GM21737 (cell line): ENCODE data around the gene LRRC23.
A peak's percentile ranks its signal among the peaks of the same experiment; 100 is the strongest.
"Not testable (repeated sequence)": the region's sequence is repeated elsewhere in the genome, so short reads cannot be mapped to it uniquely, and the experiment has no call there.

Source experiments
- ATAC-seq: cut with Tn5 transposase; IDR thresholded peaks from one replicate; pipeline ENCODE4 v1.9.1; 2021; ENCODE audit warnings: mild to moderate bottlenecking, moderate library complexity; ENCODE audit not compliant: unreplicated experiment

The LRRC23 gene, protein sequence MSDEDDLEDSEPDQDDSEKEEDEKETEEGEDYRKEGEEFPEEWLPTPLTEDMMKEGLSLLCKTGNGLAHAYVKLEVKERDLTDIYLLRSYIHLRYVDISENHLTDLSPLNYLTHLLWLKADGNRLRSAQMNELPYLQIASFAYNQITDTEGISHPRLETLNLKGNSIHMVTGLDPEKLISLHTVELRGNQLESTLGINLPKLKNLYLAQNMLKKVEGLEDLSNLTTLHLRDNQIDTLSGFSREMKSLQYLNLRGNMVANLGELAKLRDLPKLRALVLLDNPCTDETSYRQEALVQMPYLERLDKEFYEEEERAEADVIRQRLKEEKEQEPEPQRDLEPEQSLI

DNA sequence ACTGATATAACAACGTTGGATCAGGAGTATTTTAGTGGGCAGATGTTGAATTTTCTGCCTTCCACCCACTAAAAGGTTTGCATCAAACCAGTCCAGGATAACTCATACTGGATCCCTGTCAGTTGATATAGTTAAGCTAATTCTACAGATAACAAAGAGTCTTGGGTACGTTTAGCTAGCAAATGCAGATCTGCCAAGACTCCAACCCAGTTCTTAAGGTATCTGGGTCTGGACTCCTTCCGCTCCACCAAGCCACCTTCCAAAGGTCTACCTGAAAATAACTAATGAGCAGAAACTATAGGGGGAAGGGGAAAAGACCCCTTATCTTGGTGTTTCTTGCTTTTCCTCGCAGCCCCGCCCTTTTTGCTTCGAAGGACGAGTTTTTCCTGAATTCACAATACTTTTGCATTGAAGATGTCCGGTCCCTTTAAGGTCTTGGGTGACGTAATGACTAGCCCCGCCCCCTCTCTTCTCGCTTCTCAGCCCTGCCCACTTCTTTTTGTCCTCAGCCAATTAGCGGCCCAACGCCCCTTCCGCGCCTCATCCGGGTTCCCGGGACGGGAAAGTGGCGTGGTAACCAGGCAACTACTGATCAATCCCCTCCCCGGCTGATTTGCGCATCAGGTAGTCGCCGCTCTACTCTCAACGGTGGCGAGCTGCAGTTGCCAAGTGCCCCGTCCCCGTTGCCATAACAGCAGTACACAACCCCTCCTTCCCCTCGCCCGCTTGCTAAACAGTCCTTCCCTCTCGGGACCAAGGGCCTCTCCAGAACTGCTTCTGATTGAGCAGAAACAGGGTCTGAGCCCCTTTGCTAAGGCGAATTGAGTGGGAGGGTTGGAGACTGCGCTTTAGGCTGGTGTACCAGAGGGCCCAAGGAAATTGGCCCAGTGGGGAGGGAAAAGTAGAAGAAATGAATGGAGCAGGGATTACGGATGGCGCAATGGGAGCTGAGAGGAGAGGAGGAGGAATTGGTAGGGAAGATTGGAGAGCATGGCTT, at the start of gene LRRC23:
Gene LRRC23, plus strand, starts transcription at position 543 of the 997 bp plus-strand sequence. CDS start 812 bp downstream, outside the sequence.
- peak; percentile 88 for ATAC-seq

DNA sequence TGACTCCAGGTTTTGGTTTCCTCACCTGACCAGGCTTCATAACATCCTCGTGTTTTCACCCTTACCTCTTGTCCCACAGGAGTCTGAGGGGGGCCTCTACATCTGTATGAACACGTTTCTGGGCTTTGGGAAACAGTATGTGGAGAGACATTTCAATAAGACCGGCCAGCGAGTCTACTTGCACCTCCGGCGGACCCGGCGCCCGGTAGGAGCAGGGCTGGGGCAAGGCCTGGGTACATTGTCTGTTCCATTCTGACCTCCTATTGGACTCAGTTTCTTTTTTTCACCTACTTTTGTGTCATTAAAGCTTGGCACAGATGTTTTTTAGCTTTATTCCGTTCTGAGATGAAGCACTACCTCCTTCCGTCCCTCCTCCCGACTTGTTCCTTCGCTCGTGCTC, 49.3 kb upstream of the LRRC23 start:
- ATAC-seq: no peak

DNA sequence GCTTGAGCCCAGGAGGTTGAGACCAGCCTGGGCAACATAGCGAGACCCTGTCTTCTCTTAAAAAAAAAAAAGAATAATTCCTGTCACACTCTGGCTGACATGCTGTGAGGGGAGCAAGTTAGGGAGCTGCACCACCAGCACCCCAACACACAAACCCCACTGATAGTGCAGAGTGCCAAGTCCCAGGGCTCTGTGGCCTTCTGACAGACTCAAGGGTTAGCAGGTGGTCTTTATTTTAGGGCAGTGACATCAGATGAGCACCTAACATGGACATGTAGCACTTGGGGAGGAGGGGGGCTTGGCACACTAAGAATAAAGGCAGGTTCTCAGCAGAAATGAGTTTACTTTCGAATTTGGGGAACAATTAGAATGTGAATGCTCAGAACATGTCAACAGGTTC, 45.8 kb upstream of the LRRC23 start:
- no peak for ATAC-seq

- ATAC-seq: no peak
Observed at GRCh38 chr12:6860116-6860515, 44.5 kb upstream of the LRRC23 start.

- ATAC-seq: no peak
Observed at GRCh38 chr12:6860942-6861341, 43.7 kb upstream of the LRRC23 start.

DNA sequence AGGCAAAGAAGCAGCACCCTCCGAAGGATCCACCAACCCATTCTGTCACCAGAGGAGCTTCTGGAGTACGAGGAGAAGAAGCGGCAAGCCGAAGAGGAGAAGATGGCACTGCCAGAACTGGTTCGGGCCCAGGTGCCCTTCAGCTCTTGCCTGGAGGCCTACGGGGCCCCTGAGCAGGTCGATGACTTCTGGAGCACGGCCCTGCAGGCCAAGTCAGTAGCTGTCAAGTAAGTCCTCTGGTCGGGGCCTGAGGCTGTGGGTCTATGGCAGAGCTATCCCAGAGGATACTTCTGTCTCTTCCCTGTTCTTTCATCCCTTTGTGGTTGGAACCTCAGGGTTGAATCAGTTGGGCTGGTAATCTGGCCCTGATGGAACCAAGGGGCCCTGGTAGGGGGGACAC, 43.2 kb upstream of the LRRC23 start:
- ATAC-seq: no peak

DNA sequence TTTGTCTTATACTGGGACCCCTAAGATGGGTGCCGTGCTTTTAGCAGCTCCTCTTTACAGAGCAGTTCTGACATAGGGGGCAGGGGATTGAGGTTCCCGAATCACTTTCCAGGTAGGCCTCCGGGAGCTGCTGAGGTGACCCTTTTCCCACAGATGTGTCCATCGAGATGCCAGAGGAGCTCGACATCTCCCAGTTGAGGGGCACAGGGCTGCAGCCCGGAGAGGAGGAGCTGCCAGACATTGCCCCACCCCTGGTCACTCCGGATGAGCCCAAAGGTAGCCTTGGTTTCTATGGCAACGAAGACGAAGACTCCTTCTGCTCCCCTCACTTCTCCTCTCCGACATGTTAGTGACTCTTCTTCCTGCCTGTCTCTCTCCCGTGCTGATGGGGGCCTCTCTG, 41.6 kb upstream of the LRRC23 start:
- ATAC-seq: no peak

DNA sequence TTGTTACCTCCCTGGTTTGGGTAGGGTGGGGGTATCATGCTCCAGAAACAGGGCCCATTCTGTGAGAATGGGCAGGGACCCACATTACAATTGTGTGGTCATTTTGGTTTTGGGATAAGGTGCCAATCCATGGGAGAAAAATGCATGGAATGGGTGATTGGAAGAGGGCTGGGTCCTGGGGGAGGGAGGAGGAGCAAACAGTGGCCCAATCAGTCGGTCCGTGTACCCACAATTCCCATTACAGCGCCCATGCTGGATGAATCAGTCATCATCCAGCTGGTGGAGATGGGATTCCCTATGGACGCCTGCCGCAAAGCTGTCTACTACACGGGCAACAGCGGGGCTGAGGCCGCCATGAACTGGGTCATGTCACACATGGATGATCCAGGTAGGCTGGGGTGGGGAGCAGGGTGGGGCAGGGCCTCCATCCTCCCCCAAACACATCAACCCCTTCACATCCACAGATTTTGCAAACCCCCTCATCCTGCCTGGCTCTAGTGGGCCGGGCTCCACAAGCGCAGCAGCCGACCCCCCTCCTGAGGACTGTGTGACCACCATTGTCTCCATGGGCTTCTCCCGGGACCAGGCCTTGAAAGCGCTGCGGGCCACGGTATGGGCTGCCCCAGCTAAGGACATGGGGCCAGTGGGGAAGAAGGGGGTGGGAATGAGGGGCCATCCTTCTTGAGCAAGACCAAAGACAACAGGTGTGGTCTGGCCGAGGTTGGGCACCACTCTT, 40.9 kb upstream of the LRRC23 start:
- no peak for ATAC-seq

DNA sequence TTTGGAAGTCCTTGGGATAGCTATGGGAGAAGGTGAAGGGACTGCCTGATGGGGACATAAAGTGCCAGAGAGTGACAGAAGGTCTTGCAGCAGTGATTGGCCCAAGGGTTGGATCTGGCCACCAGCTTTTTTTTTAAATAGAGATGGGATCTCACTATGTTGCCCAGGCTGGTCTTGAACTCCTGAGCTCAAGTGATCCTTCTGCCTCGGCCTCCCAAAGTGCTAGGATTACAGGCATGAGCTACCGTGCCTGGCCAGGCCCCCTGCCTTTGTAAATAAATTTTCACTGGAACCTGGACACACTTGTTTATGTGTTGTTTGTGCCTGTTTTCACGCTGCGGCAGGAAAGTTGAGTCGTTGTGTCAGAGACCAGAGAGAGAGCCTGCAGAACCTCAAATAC, 39.3 kb upstream of the LRRC23 start:
- not testable (repeated sequence) for ATAC-seq

- no peak for ATAC-seq
Observed at GRCh38 chr12:6866163-6866919, 38.3 kb upstream of the LRRC23 start.

- peak; percentile 2 for ATAC-seq
Observed at GRCh38 chr12:6866920-6867412, 37.7 kb upstream of the LRRC23 start.

DNA sequence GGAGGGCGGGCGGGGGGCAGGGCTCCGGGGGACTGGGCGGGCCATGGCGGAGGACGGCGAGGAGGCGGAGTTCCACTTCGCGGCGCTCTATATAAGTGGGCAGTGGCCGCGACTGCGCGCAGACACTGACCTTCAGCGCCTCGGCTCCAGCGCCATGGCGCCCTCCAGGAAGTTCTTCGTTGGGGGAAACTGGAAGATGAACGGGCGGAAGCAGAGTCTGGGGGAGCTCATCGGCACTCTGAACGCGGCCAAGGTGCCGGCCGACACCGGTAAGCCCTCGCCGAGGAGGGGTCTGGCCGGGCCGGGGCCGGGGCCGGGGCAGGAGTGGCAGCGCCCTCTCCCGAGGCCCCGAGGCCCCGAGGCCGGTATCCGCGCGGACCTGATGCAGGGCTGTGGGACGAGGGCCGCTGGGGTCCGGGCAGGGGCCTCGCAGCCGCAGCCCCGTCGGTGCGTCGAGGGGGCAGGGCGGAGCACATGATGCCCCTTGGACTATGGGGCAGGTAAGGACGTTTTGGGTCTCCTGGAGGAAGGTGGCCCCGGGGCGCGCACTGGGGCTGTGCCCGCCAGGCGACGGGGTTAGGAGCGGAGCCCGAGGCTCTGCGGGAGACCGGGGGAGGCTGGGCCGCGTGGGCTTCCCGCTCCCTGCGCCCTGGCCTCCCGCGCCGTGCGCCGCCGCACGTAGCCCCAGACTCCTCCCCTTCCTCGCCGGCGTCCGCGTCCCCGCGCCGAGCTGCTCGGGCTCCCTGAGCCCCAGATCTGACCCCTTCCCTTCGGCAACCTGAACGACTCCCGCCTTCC, 37.0 kb upstream of the LRRC23 start, which contains the start of gene TPI1:
Gene TPI1, plus strand, starts transcription at position 119 of the 798 bp plus-strand sequence. Its CDS starts 36 bp downstream, at position 155.
- peak; percentile 42 for ATAC-seq

DNA sequence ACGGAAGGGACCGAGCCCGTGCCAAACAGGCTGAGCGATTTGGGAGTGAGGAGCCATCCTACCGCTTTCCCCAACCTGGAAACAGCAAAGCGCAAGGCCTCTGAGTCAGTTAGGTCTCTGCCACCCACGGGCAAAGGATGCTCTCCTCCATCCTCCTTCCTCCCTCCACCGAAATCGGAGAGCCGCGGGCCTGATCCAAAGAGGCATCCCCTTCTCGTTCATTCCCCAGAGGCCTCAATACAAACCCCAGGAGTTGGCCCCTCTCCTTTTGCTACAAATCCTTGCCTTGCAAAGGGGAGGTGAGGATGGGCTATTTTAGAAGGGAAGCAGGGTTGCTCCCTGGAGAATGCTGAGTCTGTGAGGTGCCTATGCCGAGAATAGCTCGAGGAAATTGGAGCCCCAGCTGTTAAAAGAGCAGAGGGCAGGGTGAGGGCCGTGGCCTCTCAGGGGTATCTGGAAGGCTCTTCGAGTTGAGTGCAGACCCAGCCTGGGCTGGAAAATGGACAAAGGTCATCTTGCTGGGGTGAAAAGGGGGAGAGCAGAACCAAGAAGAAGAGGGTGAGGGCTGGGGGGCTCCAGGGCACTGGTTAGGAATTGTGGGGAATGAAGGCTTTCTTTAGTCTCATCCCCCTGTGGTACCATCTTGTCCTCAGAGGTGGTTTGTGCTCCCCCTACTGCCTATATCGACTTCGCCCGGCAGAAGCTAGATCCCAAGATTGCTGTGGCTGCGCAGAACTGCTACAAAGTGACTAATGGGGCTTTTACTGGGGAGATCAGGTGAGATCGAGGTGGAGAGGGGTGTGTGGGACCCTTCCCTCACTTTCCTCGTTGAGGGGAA, 36.2 kb upstream of the LRRC23 start:
- ATAC-seq: no peak

DNA sequence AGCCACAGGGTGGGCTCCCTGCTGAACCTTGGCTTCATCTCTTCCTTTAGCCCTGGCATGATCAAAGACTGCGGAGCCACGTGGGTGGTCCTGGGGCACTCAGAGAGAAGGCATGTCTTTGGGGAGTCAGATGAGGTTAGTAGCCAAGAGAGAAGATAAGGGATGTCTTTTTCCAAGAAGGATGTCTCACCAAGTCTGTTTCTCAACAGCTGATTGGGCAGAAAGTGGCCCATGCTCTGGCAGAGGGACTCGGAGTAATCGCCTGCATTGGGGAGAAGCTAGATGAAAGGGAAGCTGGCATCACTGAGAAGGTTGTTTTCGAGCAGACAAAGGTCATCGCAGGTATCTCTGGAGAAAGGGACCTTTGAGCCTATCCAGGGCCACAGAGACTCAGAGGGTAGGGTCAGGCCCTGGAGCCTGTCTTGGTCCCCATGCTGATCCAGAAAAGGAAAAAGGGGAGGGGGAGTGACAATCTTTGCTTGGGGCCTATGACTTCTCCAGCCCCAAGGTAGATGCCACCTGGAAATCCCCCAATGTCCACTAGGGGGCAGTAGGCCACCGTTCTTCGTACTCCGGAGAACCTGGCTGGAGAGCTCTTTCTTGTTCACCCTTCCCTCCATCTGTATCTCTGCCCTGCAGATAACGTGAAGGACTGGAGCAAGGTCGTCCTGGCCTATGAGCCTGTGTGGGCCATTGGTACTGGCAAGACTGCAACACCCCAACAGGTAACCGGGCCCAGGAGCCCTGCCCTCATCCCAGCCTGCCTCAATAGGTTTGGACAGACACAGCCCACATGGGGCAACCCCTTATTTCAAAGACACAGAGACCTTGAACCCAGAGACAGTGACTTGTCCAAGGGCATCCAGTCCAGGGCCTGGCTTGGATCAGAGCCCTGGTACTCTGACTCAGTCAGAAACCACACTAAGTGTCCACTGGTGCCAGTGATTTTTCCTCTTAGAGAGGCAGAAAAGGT, 35.3 kb upstream of the LRRC23 start:
- no peak for ATAC-seq

GRCh38 chr12:6870304-6870703, 34.3 kb upstream of the LRRC23 start:
- not testable (repeated sequence) for ATAC-seq

DNA sequence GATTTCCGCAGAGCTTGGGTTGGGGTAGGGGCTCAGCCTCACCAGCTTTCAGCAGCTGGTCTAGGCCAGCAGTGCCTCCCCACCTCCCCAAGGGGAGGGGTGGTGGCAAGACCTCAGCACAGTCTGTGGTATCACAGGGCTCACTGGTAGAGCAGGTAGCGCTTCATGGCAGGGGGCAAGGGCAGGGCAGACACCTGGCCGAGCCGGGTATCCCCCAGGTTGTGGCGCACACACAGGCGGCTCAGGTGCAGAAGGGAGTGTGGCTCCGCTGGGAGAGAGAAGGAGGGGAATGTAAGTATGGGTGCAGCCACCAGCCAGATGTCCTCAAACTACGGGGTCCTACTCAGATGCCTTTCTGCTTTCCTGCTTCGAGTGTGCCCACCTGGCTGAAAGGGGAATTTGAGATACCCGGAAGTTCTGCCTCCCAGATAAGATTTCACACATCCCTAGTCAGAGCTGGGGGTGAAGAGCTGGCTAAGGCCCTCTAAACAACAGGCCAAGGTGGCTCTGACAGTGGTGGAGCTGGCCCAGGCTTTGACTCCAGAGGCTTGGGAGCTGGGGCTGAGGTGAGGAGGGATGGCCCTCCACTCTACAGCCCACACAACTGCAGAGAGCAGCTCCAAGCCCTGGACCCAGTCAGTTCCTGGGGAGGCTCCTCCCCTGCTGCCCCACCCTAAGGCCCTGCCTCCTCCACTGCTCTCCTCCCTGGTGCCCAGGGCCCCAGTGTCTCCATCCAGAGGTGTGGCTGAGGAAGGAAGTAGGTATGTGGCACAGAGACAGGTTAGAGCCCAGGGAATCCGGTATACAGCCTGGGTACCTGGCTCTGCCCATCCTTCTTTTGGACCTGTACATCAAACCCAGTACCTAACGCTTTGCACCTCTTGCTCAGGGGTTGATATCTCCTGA, 33.3 kb upstream of the LRRC23 start:
- no peak for ATAC-seq
